NCI-H2107 (cell line): Measurements from ENCODE around the gene RAX.

Source experiments
- DNase-seq: peaks from one replicate; lab custom pipeline; 2025; lab: John Stamatoyannopoulos, UW

RAX gene

GRCh38 chr18:59272891-59273758 lies at the start of gene RAX:
RAX (minus strand) TSS chr18:59273454; CDS start chr18:59273206, 248 bp downstream.
- no peak for DNase-seq

DNA sequence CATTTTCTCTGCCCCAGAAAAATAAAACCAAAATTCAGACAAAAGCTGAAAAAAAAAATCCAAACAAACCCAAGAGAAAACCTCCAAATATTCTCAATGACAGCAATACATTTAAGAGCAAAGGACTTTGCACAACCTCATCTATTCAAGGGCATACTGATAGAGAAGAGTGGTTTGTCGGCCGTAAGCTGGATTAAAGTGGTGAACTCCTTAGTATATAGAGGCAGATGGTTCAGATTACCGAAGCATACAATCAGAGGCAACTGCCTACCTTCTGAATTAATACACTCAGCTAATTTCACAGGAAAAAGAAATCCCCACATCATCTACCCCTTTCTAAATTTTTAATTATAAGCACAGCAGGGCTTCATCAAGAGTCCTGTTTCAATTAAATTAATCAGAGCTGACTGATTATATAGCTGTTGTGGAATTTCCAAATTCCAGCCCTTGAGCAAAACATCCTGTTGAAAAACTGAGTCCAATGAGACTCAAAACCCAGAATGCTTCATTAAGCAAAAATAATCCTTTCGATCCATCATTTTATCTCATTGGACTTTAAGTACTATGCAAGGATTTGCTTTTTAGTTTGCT lies 45.3 kb upstream of the RAX start, which contains the start of gene CPLX4:
TSS of gene CPLX4 (minus strand) at position 190 of the 591 bp plus-strand sequence. CDS start at position 3, 187 bp downstream.
- DNase-seq = no peak

DNA sequence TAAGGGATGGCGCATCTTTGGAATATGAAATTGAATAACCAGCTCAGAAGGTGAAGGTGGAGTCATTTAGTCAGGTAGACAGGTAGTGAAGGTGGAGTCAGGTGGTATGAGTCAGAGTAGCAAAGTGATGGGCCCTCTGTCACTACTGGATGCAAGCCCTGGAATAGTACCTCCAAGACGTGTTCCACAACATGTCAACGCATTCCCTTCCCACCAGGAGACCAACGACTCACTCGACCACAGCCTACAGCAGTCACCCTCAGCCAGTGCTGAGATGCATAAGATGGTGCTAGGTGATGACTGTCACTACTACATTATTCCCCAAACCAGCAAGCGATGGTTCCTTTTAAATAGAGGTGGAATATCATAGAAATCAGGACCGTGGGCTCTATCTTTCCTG lies 38.4 kb upstream of the RAX start:
- no peak for DNase-seq

GRCh38 chr18:59308938-59309260 lies 35.6 kb upstream of the RAX start:
- DNase-seq = no peak

DNA sequence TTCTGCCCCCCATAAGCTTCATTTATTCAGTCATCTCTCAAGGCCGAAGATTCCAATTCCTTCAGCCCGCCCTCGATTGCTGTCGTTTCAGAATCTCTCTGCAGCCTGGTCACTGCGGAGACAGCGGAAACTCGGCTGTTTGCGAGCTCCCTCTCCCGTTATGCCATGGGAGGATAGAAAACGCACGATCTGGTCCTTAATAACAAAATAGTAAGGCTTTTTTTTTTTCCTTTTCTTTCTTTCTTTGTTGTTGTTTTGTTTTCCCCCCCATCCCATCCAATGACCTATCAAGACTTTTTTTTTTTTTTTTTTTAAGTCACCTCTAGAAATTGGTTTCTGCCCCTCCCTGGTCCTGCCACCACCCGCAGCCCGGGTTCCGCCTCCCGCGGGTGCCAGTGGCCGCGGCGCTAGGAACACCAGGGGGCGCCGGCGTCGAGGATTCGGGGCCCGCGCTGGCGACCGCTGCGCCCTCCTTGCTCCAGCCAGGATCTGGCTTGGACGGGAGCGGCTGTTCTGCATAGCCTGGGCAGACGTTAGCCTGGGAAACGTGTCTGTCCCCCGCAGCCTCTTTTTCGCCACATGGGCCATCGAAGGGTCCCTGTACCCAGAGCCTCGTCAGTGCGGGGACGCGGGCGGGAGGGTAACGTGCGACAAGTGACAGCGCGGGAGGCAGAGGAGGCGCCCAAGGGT lies 35.1 kb upstream of the RAX start:
- DNase-seq = peak; percentile 72

DNA sequence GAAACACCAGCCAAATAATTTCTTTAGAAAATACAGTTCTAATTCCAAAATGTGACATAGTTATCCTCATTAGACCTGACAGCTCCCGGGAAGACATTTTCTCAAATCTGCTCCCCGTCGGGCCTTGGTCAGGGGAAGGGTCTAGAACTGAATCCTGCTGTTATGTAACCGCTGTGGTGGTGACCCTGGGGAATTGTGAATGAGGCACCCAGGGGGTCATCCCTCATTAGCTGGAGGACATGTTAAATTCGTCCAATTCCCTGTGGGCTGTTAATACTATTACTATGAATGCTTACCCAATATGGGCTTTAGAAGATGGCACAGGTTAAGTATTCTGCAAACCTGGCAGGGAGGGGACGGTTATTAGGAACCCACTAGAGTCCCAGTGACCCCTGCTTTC lies 33.4 kb upstream of the RAX start:
- no peak for DNase-seq

- no peak for DNase-seq
These were observed 32.0 kb upstream of the RAX start for GRCh38 chr18:59305295-59305694.

GRCh38 chr18:59303656-59304195 lies 30.5 kb upstream of the RAX start:
- no peak for DNase-seq

DNA sequence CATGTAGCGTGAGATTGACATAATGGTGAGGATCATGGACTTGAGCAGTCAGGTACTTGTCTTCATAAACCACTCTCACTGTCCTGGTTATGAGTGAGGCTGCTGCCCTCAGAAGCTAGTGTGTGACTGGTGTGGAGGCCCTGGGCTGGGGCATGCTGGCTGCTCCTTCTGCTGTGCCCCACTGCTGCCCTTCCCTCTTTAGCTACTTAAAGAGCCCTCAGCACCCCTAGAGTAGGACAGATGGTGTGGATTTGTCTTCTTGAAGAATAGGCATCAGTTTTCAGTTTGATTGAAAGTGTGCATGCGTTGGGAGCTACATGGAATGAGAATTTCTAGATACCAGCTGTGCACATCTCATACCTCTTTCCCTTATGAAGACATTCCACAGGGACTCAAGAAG lies 29.8 kb upstream of the RAX start:
- DNase-seq = no peak

- DNase-seq = no peak
These were observed 28.7 kb upstream of the RAX start for GRCh38 chr18:59301929-59302328.

DNA sequence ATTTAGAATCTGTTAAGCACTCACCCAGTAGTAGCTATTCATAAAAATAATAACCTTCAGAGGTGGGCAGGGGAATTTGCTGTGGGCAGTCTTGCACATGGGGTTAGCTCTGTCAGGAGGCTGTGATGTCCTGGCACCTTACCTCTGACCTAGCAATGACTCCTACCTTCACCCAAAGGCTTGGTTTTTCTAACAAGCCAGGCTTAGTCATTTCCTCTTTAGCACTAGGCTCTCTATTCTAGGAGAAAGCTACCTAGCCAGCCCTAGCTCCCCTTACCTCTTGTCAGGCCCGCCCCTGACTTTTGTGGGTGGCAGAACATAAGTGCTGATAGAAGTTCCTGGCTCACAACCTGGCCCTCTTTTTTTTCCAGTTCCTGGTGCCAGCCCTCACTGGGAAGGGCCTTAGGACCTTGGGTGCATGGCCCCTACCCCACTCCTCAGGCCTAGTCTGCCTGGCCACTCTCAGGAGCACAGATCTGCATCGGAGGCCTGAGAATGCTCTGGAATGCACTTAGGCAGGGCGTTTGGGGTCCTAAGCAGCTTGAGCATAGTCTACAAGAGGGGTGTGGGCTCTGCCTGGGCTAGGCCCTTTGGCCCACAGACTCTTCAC lies 27.5 kb upstream of the RAX start:
- no peak for DNase-seq

DNA sequence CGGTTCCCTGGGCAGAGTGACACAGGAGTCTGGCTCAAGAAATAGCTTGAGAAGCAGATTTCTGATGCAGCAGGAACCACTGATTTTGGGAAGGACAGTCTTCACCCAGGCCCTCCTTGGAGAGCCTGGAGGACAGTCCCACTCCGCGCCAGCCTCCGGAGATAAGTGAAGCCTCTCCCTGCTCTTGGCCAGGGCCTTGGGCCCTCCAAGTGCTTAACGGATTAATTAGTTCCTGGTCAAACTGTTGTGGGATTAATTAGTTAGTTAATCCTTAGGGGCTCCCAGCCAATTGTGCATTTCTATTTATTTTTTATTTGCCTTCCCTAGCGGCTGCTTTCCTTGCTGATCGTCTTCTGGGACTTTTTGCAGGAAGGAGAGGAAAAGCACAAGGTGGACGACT lies 25.6 kb upstream of the RAX start:
- no peak for DNase-seq

GRCh38 chr18:59293317-59293716 lies 20.1 kb upstream of the RAX start:
- no peak for DNase-seq

DNA sequence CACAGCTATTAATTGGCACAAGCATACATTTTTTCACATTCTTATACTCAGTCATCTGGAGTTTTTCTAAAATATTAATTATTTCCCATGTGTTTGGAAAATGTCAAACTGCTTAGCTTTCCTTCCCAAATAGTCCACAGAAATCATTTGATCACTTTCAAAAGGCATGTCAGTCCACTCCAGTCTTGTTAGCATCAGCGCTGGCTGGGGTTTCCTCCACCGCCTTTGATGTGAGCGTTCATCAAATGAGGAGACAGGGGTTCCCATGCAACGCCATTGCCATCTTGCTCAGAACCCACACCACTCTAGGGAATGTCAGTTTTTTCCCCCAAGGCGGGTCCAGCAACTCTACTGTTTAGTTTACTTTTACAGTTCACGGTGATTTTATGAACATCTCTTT lies 13.1 kb upstream of the RAX start:
- DNase-seq = no peak

- no peak for DNase-seq
These were observed 9.1 kb upstream of the RAX start for GRCh38 chr18:59282341-59282740.

GRCh38 chr18:59279722-59280121 lies 6.5 kb upstream of the RAX start:
- DNase-seq = no peak

- no peak for DNase-seq
These were observed 5.9 kb upstream of the RAX start for GRCh38 chr18:59279193-59279592.

DNA sequence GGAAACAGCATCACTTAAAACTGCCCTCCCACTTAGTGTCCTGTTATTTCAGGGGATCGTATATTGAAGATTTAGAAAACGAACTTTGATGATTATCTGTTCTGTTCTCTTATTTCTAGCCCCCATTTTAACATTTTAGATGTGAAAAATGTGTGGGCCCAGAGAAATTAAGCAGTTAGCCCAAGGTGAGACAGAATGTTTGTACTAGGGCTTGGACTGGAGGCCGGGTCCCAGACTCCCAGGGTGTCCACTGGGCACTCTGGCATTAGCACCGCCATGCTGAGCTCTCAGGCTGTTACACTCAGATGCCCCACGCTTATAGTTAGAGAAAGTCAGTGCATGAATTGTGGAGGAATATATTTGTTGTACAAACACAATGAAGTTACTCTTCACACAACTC lies 5.5 kb upstream of the RAX start:
- DNase-seq = no peak

DNA sequence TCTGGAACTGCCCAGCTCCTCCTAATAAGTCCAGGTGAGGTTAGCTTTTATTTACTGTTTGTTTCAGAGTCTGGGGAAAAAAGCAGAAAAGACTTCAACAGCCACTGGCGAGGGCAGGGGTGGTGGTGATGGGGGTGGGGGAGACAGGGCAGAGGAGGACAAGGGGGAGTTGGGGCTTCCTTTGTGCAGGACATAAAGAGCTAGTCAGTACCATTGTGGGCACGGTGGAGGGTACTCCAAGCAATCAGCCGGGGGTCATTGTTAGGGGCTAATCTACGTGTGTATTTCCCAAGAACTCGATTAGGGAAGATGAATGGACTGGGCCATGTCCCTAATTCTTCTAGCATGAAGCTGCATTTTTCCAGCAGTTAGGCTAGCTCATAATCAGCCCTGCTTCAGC lies 2.8 kb upstream of the RAX start:
- no peak for DNase-seq

DNA sequence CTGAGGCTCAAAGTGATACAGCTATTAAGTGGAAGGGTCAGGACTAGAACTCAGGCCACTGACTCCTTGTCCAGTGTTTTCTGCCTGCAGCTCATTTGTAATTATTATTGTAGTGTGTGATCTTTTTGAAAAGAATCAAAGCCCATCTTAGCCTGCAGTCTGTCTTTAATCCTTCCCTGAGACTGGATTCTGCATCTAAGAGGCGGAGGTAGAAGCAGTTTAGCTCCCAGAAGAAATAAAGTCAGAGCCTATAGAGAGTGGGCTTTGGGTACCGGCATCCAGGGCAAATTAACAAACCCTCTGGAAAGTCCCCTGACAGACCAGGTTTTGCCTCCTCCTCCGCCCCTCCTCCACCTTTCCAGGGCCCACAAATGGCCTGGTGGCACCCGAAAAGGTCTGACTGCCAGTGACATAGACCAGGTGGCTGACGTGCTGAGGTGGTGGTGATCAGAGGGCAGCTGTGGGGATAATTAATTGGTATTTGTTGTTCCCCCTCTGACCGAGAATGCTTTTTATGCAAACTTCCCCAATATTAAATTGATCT lies 2.2 kb upstream of the RAX start:
- no peak for DNase-seq

- DNase-seq = no peak
These were observed 1.3 kb upstream of the RAX start for GRCh38 chr18:59274533-59274928.
